Caco-2 (cell line): Measurements from ENCODE around the gene JKAMP. TPM values are rescaled to one million over a fixed set of nuclear protein-coding genes. Genes with fewer than 3 reads are reported as not detected.

Experiments used
- BruUV-seq: library from RNA; stranded (reverse); fragments of 400-500 nt; replicated peaks from 2 replicates; lab custom pipeline; 2021; lab: Mats Ljungman, UMichigan
- CTCF ChIA-PET: fragments of 300-600 bp; sonication (Branson Sonifier 250); formaldehyde crosslinking; loops from one replicate; lab custom pipeline; 2022; ENCODE audit warnings: antibody characterized with exemption; lab: Charles Lee
- POLR2A ChIA-PET: fragments of 300-600 bp; sonication (Branson Sonifier 250); formaldehyde crosslinking; loops from one replicate; lab custom pipeline; 2022; ENCODE audit warnings: antibody characterized with exemption; lab: Charles Lee
- DNase-seq, 2 experiments: peaks; one replicate each; pipeline versions ENCODE4 v3.0.0 to v3.0.0-alpha.2; 2020 to 2022
- H3K27me3 ChIP-seq: replicated peaks from 2 replicates; pipeline ENCODE4 v1.6.0; 2011; ENCODE audit warnings: low read length; ENCODE audit not compliant: control insufficient read depth, insufficient read depth
- H3K36me3 ChIP-seq: 2 replicates; pipeline ENCODE4 v1.5.1; 2011; ENCODE audit warnings: low read length; ENCODE audit not compliant: control insufficient read depth, insufficient read depth
- H3K4me1 ChIP-seq: fragments of 250-450 bp; sonication (Bioruptor Pico); 2 replicates; pipeline ENCODE4 v1.5.1; 2020; ENCODE audit warnings: mild to moderate bottlenecking
- H3K4me3 ChIP-seq: 2 replicates; pipeline ENCODE4 v1.5.1; 2011; ENCODE audit warnings: low read depth, mild to moderate bottlenecking, control low read depth, low read length
- H3K9me3 ChIP-seq: fragments of 250-450 bp; sonication (Bioruptor Pico); 2 replicates; pipeline ENCODE4 v1.5.1; 2020; ENCODE audit warnings: mild to moderate bottlenecking, moderate library complexity
- H3K27ac Mint-ChIP-seq: one replicate; pipeline ENCODE4 v1.8.0; 2022; ENCODE audit warnings: mixed read lengths; ENCODE audit not compliant: unreplicated experiment
- H3K27me3 Mint-ChIP-seq: one replicate; pipeline ENCODE4 v1.8.0; 2022; ENCODE audit warnings: mixed read lengths; ENCODE audit not compliant: insufficient read depth, unreplicated experiment
- H3K36me3 Mint-ChIP-seq: one replicate; pipeline ENCODE4 v1.8.0; 2022; ENCODE audit warnings: mild to moderate bottlenecking, mixed read lengths; ENCODE audit not compliant: insufficient read depth, unreplicated experiment
- H3K4me1 Mint-ChIP-seq: one replicate; pipeline ENCODE4 v1.8.0; 2022; ENCODE audit warnings: low read depth, mixed read lengths; ENCODE audit not compliant: unreplicated experiment
- H3K4me3 Mint-ChIP-seq: one replicate; pipeline ENCODE4 v1.8.0; 2022; ENCODE audit warnings: mild to moderate bottlenecking, moderate library complexity, mixed read lengths; ENCODE audit not compliant: unreplicated experiment
- H3K9me3 Mint-ChIP-seq: one replicate; pipeline ENCODE4 v1.8.0; 2022; ENCODE audit warnings: mixed read lengths; ENCODE audit not compliant: unreplicated experiment
- CTCF ChIP-seq, 2 experiments: fragments of 200-600 bp in 1 of 2; IDR thresholded peaks; 1 replicate in 1 of 2; 2 replicates in 1 of 2; pipeline versions ENCODE4 v1.5.1 to v1.8.0; 2011 to 2022; ENCODE audit warnings: antibody characterized with exemption in 1 of 2, control low read depth in 1 of 2, inconsistent platforms in 1 of 2, low read depth in 1 of 2, low read length in 1 of 2, mild to moderate bottlenecking in 1 of 2, moderate library complexity in 1 of 2; ENCODE audit not compliant: insufficient read depth in 1 of 2, severe bottlenecking in 1 of 2, unreplicated experiment in 1 of 2
- intact Hi-C: fragments of 100-400 bp; cut with micrococcal nuclease; formaldehyde crosslinking; loops from one replicate; pipeline ENCODE4 v1.10.0; 2022; ENCODE audit not compliant: unreplicated experiment
- total RNA-seq: library from RNA; stranded (reverse); gene quantifications from 2 replicates; pipeline ENCODE4 v1.2.3, GENCODE V29; 2022

JKAMP gene
- total RNA-seq, 1 experiment from 2014 or later: 24.7 TPM

- Histone ChIP-seq H3K36me3 (no peaks in the 10 kb centered on the region), H3K27me3 (no peaks in the 10 kb centered on the region), H3K4me3 (no peak overlapping the region), H3K9me3 (no peaks in the 10 kb centered on the region), H3K4me1 (no peaks in the 10 kb centered on the region)
- H3K4me1 Mint-ChIP-seq: no peaks in the 10 kb centered on the region
- no peak for DNase-seq
- POLR2A ChIA-PET: no interaction called here
- H3K27ac Mint-ChIP-seq: no peak overlapping the region
- H3K9me3 Mint-ChIP-seq: no peaks in the 10 kb centered on the region
- intact Hi-C loops: loop anchor here (10.0 kb wide), 1 partner anchor 684 kb away; no protein-coding TSS in a partner anchor
- CTCF ChIA-PET: no interaction called here
- H3K4me3 Mint-ChIP-seq: no peak overlapping the region
- TF ChIP-seq CTCF (IDR thresholded peaks at IDR 0.05; ENCODE audit: insufficient read depth in 1 of 2, low read depth in 1 of 2, low read length in 1 of 2, severe bottlenecking in 1 of 2, unreplicated experiment in 1 of 2): no peak
- peaks cover 7% of the 10 kb centered on the region for H3K36me3 Mint-ChIP-seq
- H3K27me3 Mint-ChIP-seq: no peaks in the 10 kb centered on the region
- BruUV-seq: no TSS peak
These were observed 16.4 kb downstream of the JKAMP start for GRCh38 chr14:59500732-59501131.

- ChIA-PET POLR2A (no interaction called here), CTCF (no interaction called here)
- Mint-ChIP-seq H3K4me1 (peaks cover 5% of the 10 kb centered on the region), H3K9me3 (no peaks in the 10 kb centered on the region), H3K36me3 (no peaks in the 10 kb centered on the region), H3K27ac (no peak overlapping the region), H3K4me3 (no peak overlapping the region), H3K27me3 (no peaks in the 10 kb centered on the region)
- Histone ChIP-seq H3K9me3 (no peaks in the 10 kb centered on the region), H3K4me1 (no peaks in the 10 kb centered on the region), H3K4me3 (no peak overlapping the region), H3K36me3 (no peaks in the 10 kb centered on the region), H3K27me3 (no peaks in the 10 kb centered on the region)
- no peak for TF ChIP-seq CTCF (IDR thresholded peaks at IDR 0.05; ENCODE audit: insufficient read depth in 1 of 2, low read depth in 1 of 2, low read length in 1 of 2, severe bottlenecking in 1 of 2, unreplicated experiment in 1 of 2)
- intact Hi-C loops: loop anchor here (10.0 kb wide), 1 partner anchor 682 kb away; no protein-coding TSS in a partner anchor
- DNase-seq: no peak
- no TSS peak for BruUV-seq
These were observed 18.9 kb downstream of the JKAMP start for GRCh38 chr14:59503256-59503655.

- Mint-ChIP-seq H3K36me3 (no peaks in the 10 kb centered on the region), H3K9me3 (no peaks in the 10 kb centered on the region), H3K27me3 (no peaks in the 10 kb centered on the region), H3K4me1 (peaks cover 12% of the 10 kb centered on the region), H3K4me3 (no peak overlapping the region), H3K27ac (no peak overlapping the region)
- peak; percentile 75 to 98 for TF ChIP-seq CTCF (IDR thresholded peaks at IDR 0.05; ENCODE audit: insufficient read depth in 1 of 2, low read depth in 1 of 2, low read length in 1 of 2, severe bottlenecking in 1 of 2, unreplicated experiment in 1 of 2)
- CTCF ChIA-PET: interaction anchor here (0.5 to 2.1 kb wide), 14 partner anchors 14 to 422 kb away, joined by 3 to 33 read pairs (median 6); partner anchors contain the start of genes CCDC175, JKAMP and L3HYPDH
- no peaks in the 10 kb centered on the region for H3K36me3 ChIP-seq
- H3K27me3 ChIP-seq: no peaks in the 10 kb centered on the region
- no peaks in the 10 kb centered on the region for H3K9me3 ChIP-seq
- H3K4me3 ChIP-seq: no peak overlapping the region
- intact Hi-C loops: loop anchor here (1.0 to 10.0 kb wide), 5 partner anchors 63 to 678 kb away; partner anchors contain the start of gene CCDC175
- POLR2A ChIA-PET: interaction anchor here (0.8 kb wide), 1 partner anchor 742 kb away, joined by 6 read pairs; the partner anchor contains the start of gene PPM1A
- H3K4me1 ChIP-seq: no peaks in the 10 kb centered on the region; the same call in 1 of the 2 replicates
- no TSS peak for BruUV-seq
- DNase-seq: peak; percentile 78 to 81
These were observed 22.9 kb downstream of the JKAMP start for GRCh38 chr14:59507063-59507751.
